CMK (cell line): ENCODE measurements around the gene TRMT2A.

ENCODE experiments used
- DNase-seq: peaks from one replicate; pipeline ENCODE4 v3.0.0-alpha.2; 2010; ENCODE audit warnings: low read depth

The TRMT2A gene

GRCh38 chr22:20135265-20135664, 18.2 kb upstream of the TRMT2A start:
- DNase-seq: no peak

- DNase-seq: no peak
Observed at GRCh38 chr22:20133930-20134549, 17.0 kb upstream of the TRMT2A start.

DNA sequence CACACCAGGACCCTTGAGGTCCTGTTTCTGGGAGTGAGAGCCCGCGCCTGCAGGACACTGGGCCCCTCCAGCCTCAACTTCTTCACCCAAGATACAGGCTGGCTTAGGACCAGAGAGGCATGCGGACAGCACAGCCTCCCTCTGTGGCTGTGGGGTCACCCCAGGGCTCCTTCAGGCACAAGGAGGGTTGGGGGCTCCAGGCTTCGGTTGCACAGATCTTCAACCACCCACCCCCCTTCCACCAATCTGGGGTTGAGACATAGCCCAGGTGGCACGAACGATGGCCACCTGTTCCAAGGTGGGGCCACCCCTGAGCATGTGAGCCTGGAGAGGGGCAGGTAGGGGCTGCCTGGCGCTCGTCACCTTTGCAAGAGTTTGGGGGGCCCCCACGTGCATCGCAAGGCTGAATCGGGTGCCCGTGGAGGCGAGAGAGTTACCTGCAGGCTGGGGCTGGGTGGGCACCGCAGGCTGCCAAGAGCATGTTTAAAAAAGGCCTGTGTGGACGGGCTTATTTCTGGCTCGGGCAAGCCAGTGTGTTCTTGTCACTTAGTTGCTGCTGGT, 15.7 kb upstream of the TRMT2A start:
- no peak for DNase-seq

GRCh38 chr22:20131859-20132685, 15.0 kb upstream of the TRMT2A start:
- DNase-seq: no peak

GRCh38 chr22:20131597-20131858, 14.5 kb upstream of the TRMT2A start, which contains the start of gene ZDHHC8:
ZDHHC8 (plus strand) TSS chr22:20131804; CDS start chr22:20131948, 144 bp downstream.
- DNase-seq: no peak

DNA sequence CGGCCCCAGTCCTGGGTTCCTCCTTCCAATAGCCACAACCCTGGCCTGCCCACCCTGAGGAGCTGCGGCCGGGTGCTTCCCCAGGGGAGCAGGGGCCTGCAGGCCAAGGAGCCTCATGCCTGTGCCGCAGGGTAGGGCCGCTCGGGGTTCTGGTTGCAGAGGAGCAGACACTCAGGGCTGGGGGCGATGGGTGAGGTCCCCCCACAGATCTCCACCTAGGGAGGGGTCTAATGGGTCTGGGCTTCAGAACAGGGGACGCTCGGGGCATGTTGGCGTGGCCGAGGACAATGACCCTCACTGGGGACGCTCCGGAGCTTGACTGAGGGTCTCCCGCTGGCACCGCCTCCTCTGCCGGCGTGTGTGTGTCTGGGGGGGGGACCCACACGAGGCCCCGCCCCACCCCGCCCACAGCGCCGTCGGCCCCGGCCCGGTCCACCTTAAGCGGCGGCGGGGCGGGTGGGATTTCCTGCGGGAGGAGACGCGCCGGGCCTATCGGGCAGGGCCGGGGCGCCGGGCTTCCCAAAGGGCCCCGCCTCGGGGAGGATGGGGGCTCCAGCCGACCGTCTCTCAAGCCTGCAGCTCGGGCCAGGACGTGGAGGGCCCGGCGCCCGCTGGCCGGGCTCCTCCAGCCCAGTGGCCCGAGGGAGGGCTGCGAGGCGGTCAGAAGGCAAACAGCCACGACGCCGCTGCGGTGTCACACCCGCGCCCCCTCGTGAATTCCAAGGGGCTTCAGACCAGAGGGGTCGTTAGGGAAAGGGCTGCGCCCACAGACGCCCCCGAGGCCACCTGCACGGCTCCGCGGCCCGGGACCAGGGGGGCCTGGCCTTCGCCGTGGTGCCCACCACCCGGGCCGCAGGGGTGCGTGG, 13.9 kb upstream of the TRMT2A start:
- no peak for DNase-seq

GRCh38 chr22:20130319-20130718, 13.3 kb upstream of the TRMT2A start:
- DNase-seq: no peak

DNA sequence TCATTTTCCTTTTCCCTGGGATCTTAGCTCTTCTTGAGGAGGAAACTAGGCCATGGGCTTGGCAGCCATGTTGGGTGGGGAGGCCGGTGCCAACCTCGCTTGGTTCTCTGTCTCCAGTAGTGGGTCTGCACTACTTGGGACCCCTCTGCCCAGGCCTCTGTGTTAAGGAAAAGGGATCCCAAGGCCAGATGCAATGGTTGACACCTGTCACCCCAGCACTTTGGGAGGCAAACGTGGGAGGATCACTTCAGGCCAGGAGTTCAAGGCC, 12.7 kb upstream of the TRMT2A start:
- DNase-seq: no peak

GRCh38 chr22:20128902-20129746, 12.1 kb upstream of the TRMT2A start:
- DNase-seq: no peak

- DNase-seq: no peak
Observed at GRCh38 chr22:20128619-20128901, 11.5 kb upstream of the TRMT2A start.

- no peak for DNase-seq
Observed at GRCh38 chr22:20127869-20128618, 11.0 kb upstream of the TRMT2A start.

- DNase-seq: no peak
Observed at GRCh38 chr22:20127318-20127868, 10.4 kb upstream of the TRMT2A start.

DNA sequence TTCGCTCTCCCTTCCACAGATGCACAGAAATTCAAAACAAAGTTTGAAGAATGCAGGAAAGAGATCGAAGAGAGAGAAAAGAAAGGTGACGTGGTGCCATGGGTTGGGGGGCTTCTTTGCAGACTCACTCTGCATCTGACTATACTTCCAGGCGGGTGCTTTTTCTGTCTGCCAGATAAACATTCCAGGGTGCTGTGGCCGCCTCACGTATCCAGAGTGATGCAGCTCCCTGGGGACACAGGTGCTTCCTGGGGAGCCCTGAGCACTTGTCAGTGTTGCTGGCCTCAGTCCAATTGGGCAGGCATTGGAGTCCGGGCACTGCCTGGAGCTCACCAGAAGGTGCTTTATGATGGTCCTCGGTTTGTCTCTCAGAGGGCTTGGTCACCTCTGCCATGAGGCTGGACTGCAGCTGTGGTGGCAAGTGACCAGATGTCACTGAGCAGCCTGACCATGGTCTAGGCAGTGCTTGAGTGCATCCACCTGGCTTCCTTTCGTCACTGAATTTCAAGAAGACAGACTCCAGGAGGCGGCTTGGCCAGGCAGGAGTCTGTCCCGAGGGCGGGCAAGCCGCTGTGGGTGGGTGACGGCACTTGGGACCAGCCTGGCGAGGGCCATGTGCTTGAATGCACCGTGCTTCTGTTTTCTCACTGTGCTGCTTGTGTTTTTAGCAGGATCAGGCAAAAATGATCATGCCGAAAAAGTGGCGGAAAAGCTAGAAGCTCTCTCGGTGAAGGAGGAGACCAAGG, 9.4 kb upstream of the TRMT2A start:
- DNase-seq: no peak

DNA sequence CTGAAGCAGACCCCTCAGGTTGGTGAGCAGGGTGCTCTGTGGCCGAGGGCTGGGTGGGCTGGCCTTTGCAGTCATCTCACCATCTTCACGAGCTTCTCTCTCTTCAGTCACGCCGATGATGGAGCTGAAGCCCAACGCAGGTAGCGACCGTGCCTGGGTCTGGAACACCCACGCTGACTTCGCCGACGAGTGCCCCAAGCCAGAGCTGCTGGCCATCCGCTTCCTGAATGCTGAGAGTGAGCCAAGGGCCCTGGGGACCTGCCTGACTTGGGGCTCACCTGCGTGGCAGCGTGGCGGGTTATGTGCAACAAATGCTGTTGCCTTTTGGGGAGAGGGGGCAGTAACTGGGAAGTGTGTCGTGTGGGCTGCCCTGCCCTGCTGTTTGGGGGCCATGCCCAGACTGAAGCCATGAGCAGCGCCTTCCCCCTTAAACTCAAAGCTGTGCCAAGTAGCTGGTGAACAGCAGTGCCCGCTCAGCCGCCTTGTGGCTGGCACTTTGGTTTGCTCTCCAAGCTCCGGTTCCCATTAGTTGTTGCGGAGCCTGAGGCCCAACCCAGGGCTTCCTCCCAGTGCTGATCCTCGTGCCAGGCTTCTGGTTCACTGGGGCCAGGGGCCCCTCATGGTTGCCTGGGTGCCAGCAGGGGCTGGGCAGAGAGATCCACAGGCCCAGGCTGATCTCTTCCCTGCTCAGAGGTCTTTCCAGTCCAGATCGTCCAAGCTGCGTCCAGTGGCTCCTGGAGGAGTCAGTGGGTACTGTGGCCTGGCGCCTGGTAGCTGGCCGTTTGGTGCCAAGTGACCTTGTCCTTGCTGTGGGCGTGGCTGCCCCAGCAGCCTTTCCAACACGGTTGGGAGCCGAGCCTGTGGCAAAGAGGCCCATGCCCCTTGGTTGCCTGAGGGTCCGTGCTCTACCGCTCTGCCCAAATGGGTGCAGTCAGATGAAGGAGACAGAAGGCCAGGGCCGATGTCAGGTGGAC, 8.5 kb upstream of the TRMT2A start:
- DNase-seq: no peak

DNA sequence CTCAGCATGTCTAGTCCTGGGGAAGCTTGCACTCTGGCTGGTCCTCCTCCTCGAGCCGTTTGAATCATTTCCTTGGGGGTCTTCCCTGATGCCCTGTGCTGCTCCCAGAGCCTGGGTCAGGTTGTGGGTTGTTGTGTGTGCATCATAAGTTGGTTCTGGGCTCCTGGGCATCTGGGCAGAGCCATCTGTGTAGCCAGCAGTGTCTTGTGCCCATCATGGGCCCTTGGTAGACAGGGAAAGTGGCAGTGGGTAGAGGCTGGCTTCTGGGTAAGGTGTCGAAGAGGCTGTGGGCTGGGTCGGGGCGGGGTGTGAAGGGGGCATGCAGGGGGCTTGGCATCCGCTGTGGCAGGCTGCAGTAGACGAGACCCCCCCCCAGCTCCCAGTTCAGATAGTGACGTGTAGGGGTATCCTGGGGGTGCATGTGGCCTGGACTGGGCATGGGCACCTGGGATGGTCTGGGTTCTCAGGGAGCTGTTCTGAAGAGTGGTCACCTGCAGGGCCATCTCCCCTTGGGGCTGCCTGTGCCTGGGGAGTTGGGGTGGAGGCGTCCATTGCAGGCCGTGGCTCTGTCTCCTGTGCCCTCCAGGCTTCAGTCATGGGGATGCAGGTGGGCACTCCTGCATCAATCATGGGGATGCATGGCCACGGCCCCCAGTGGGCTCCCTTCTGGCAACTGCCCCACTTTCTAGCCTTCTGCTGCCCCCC, 7.2 kb upstream of the TRMT2A start:
- DNase-seq: no peak

GRCh38 chr22:20123366-20124082, 6.5 kb upstream of the TRMT2A start:
- no peak for DNase-seq

DNA sequence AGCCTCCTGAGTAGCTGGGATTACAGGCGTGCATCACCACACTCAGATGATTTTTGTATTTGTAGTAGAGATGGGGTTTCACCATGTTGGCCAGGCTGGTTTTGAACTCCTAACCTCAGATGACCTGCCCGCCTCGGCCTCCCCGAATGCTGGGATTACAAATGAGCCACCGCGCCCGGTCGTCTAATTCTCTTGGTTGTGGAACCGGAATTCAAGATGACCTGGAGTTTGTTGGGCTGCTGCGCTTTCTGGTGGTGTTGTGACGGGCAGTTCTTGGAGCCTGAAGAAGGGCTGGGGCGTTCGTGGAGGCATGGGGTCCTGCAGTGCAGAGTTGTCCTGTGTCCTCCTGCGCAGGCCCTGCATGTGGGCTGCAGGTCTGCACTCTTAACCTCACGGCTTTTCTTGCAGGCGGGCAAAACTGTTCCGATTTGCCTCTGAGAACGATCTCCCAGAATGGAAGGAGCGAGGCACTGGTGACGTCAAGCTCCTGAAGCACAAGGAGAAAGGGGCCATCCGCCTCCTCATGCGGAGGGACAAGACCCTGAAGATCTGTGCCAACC, 4.9 kb upstream of the TRMT2A start:
- DNase-seq: no peak
